Hematopoietic multipotent progenitor cell (in vitro differentiated cells): ENCODE results near the gene BRCA1. TPM values are rescaled to one million over a fixed set of nuclear protein-coding genes. Genes with fewer than 3 reads are reported as not detected.

Source experiments
- DNase-seq, 3 donors: peaks; one replicate each; pipeline ENCODE4 v3.0.0-alpha.2; 2011 to 2015; ENCODE audit warnings: low read depth in 2 of 3, low spot score in 2 of 3
- total RNA-seq: library from RNA; depleted of rRNA; stranded (reverse); fragments of >200 nt; gene quantifications from one replicate; pipeline ENCODE4 v1.2.3, GENCODE V29; 2012

Gene BRCA1
- total RNA-seq, 1 donor, result 14.3 TPM

DNA sequence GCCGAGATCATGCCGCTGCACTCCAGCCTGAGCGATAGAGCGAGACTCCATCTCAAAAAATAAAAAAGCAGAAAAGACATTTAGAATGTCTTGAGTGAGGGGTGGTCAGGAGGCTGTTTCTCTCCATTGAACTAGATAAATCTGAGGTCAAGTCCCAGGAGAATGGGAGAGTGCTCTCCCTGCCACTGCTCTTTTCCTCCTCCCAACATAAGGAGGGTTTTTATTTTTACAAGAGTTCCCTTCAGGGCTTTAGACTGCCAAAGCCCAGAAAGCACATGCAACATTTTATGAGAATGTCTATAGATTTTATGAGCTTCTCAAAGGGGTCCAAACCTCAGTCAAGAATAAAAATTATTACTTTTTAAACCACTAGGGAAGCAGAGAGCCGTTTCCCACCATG, 98.6 kb downstream of the BRCA1 start:
- peak in 1 of 3 donors; percentile 26 for DNase-seq

DNA sequence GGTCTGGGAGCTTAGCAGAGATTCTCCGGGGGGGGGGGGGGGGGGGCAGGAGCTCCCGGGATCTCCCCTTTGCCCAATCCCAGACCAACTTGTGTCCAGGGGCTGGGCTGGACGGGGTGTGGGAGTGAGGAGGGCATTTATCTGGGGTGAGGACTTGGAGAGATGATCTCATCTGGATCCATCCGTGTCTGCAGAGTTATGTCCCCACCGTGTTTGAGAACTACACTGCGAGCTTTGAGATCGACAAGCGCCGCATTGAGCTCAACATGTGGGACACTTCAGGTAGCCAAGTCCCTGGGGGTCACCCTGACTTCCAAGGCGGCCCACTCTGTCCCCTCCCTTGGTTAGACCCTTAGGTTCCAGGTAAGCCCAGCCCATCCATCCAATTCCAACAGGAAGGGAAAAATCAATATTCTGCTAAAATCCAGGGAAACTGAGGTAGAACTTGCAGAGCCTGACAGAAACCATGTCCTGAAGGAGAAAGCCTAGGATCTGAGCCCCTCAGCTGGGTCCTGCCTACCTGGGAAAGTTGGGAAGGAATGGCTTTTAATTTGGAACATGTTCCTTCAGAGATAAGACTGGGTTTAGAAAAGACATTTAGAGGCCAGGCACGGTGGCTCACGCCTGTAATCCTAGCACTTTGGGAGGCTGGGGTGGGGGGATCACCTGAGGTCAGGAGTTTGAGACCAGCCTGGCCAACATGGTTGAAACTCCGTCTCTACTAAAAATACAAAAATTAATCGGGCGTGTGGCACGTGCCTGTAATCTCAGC, 99.2 kb downstream of the BRCA1 start:
- DNase-seq, result no peak

DNA sequence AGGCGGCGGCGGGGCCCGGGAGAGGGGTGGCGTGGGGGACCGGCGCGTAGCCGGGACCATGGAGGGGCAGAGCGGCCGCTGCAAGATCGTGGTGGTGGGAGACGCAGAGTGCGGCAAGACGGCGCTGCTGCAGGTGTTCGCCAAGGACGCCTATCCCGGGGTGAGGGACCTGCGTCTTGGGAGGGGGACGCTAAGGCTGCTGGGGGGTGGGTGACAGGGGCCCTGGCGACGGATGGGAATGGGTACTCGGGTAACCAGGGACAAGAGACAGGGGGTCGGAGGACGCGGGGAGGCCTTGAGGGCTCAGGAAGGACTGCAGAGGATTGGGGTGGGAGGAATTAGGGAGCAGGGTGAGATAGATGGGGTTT, 99.9 kb downstream of the BRCA1 start:
- DNase-seq, result peak in 1 of 3 donors; percentile 23

GRCh38 chr17:43024407-43025289, 100.5 kb downstream of the BRCA1 start, which contains the start of gene RND2:
Gene RND2, plus strand, starts transcription at chr17:43025231. Its CDS starts 117 bp downstream, at chr17:43025348.
- peak; percentile 55 to 97 (median 92) for DNase-seq

DNA sequence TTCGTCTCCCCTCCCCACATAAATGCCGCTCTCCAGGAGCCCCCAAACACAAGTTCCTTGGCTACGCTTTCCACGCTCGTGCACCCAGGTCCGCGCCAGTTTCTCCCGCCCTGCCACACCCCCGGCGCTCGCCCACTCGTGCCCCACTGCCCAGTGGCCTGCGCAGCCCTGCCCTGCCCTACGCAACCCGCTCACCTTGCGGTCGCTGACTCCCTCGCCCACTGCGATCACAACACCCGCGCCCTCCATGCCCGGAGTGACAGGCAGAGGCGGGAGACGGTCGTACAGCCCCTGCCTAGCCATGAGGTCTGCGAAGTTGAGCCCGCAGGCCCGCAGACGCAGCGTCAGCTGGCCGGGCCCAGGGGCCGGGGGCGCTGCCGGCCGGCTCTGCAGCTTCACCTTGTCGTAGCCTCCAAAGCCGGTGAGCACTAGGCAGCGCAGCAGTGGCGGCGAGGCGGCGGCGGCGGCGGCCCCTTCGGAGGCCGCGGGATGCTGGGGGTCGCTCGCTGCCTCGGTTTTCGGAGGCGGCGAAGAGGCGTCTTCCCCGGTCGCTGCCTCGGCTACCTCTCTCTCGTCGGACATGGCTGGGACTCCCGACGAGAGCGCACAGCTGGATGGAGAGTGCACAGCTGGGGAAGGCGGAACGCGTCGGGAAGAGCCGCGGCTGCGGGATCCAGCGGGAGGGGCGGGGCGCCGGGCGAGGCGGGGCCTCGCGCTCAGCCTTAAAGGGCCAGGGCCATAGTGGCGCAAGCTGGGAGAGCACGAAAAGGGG, 103.2 kb downstream of the BRCA1 start, which contains the start of gene VAT1:
TSS of gene VAT1 (minus strand) at position 645 of the 772 bp plus-strand sequence. CDS start at position 582, 63 bp downstream.
- peak; percentile 40 to 65 (median 52) for DNase-seq

- peak in 2 of 3 donors; percentile 74 to 77 for DNase-seq
These were observed 104.1 kb downstream of the BRCA1 start for GRCh38 chr17:43020789-43021740.

- DNase-seq, result no peak
These were observed 105.0 kb downstream of the BRCA1 start for GRCh38 chr17:43020030-43020621.

DNA sequence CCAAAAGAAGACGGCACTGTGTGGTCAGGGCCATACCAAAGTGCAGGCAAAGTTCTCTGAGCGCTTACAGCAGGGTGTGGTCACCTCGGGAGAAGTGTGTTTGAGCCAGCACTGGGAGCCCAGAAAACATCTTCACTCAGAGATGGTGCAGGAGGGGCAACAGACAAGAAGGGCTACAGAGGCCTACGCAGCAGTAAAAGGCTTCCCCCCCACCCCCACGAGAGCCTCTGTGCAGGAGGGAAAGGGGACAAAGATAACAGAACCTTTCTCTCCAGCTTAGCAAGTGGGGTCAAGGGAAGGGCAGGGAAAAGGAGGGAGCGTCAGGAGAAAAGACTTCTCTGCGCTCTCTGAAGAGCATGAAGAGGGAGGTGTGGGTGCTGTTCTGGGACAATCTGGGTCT, 105.7 kb downstream of the BRCA1 start:
- DNase-seq, result no peak

DNA sequence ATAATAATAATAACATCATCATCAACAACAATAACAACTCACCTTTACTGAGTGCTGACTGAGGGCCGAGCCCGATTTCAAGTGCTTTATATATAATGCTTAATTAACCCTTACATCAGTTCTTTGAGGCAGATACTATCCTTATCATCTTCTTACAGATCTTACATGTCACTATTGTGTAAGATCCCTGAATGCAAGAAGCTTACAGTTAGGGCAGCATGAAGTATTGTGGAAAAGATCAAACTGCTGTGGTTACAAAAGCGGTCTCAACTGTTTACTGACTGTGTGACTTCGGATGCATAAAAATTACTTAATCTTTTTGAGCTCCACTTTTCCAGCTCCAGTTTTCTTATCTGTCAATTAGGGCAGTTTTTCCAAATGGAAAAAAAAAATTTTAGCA, 106.2 kb downstream of the BRCA1 start:
- peak in 1 of 3 donors; percentile 34 for DNase-seq

DNA sequence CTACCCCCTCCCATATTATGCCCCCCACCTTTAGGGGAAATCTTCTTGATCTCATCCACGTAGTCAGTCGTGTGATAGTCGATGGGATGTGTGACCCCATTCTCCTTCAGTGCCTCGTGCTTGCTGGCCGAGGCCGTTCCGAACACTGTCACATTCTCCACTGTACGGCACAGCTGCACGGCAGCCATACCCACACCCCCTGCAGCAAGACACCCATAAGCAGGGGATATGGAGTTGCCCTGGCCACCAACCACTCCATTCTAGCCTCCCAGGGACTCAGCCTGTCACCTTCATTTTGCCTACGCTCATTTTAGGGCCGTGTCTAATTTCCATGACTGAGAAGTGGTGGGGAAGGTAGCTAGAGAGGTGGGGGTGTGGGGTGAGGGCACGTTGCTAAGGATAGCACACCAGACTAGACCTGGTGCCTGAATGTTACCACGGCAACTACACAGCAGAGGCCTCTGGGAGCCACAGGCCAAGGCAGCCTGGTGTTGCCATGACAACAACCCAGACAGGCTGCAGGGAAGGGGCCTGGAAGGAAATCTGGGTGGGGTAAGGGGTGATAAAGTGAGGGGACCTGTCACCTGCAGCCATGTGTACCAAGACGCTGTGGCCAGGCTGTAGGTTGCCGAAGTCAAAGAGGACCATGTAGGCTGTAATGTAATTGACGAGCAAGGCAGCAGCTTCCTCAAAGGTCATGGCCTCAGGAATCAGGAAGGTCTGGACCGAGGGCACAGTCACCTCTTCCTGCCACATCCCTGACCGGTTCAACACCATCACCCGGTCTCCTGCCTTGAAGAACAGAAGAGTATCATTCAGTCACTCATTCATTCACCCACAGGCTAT, 106.9 kb downstream of the BRCA1 start:
- DNase-seq, result peak in 2 of 3 donors; percentile 57 to 74

DNA sequence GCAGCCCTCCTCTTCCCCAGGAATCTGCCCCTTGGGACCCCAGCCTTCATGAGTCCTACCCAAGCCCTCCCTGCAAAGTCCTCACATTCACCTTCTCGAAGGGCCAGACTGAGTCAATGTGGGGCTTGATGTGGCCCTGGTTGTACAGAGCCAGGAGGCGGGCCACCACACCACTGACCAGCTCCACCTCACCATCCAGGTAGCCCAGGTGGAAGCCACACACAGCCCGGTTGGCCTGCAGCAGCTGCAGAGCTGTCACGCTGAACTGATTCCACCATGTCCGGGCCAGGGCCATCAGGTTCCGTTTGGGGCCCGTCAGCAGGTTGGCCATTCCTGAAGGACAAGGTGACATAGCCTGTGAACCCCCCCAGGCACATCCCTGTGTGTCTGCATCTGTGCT, 108.9 kb downstream of the BRCA1 start:
- DNase-seq, result no peak

DNA sequence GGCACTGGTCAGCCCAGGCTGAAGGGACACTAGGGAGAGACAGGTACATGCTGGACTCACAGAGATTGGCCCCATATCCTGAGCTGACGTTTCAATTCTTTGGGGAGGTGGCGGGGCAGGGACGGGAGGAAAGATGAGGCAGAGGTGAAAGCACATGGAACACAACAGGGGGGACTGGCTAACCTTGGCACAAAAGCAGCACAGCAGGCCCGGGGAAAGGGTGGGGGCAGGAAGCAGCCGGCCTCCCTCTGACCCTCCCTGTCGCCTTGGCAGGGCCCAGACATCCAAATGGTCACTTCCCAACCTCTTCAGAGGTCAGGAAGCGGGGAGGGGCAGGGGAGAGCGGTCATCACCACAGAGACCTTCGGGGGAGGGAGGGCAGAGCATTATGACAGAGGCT, 109.6 kb downstream of the BRCA1 start:
- DNase-seq, result no peak

GRCh38 chr17:43014649-43015542, 110.3 kb downstream of the BRCA1 start:
- DNase-seq, result no peak

GRCh38 chr17:43014020-43014648, 111.0 kb downstream of the BRCA1 start:
- no peak for DNase-seq

DNA sequence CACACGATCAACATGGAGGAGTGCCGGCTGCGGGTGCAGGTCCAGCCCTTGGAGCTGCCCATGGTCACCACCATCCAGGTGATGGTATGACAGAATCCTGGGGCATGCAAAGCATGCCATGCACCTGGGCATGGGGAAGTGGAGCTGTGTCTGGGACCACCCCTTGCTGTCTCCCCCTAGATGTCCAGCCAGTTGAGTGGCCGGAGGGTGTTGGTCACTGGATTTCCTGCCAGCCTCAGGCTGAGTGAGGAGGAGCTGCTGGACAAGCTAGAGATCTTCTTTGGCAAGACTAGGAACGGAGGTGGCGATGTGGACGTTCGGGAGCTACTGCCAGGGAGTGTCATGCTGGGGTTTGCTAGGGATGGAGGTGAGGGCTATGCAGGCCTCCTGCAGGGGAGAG, 111.9 kb downstream of the BRCA1 start:
- DNase-seq, result no peak

GRCh38 chr17:43011728-43012472, 113.3 kb downstream of the BRCA1 start:
- DNase-seq, result no peak
